ENCODE measurements around the gene USH1G.

GRCh38 chr17:74938194-74938950 is 15.3 kb upstream of the USH1G start:
- TF ChIP-seq, protein P1, sequence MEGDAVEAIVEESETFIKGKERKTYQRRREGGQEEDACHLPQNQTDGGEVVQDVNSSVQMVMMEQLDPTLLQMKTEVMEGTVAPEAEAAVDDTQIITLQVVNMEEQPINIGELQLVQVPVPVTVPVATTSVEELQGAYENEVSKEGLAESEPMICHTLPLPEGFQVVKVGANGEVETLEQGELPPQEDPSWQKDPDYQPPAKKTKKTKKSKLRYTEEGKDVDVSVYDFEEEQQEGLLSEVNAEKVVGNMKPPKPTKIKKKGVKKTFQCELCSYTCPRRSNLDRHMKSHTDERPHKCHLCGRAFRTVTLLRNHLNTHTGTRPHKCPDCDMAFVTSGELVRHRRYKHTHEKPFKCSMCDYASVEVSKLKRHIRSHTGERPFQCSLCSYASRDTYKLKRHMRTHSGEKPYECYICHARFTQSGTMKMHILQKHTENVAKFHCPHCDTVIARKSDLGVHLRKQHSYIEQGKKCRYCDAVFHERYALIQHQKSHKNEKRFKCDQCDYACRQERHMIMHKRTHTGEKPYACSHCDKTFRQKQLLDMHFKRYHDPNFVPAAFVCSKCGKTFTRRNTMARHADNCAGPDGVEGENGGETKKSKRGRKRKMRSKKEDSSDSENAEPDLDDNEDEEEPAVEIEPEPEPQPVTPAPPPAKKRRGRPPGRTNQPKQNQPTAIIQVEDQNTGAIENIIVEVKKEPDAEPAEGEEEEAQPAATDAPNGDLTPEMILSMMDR (IDR thresholded peaks at IDR 0.05; ENCODE audit: low read depth, low read length) = no peak
- TF ChIP-seq EZH2phosphoT487 (IDR thresholded peaks at IDR 0.05; ENCODE audit: low read depth) = no peak
